NT2/D1 (cell line): ENCODE data around the gene UNC5B.

ENCODE experiments used
- DNase-seq: peaks from one replicate; pipeline ENCODE4 v3.0.0-alpha.2; 2011; ENCODE audit warnings: low read depth, low spot score
- H3K27me3 ChIP-seq: 2 replicates; pipeline ENCODE4 v1.6.0; 2011; ENCODE audit warnings: mild to moderate bottlenecking; ENCODE audit not compliant: insufficient read length, insufficient read depth
- H3K36me3 ChIP-seq: 2 replicates; pipeline ENCODE4 v1.6.1; 2011; ENCODE audit warnings: mild to moderate bottlenecking, low read length, mixed read lengths; ENCODE audit not compliant: insufficient read depth, insufficient read length
- H3K4me1 ChIP-seq: 2 replicates; pipeline ENCODE4 v1.5.1; 2011; ENCODE audit not compliant: insufficient read depth, insufficient read length
- H3K4me3 ChIP-seq: 2 replicates; pipeline ENCODE4 v1.5.1; 2011; ENCODE audit warnings: low read depth; ENCODE audit not compliant: insufficient read length
- H3K9ac ChIP-seq: 2 replicates; pipeline ENCODE4 v1.6.0; 2011; ENCODE audit warnings: low read depth; ENCODE audit not compliant: insufficient read length
- H3K9me3 ChIP-seq: 2 replicates; pipeline ENCODE4 v1.5.1; 2011; ENCODE audit warnings: mild to moderate bottlenecking, low read length; ENCODE audit not compliant: insufficient read depth
- SUZ12 ChIP-seq: IDR thresholded peaks from 2 replicates; pipeline ENCODE4 v1.6.1; 2011; ENCODE audit not compliant: insufficient read length, insufficient read depth; ENCODE audit errors: extremely low read depth
- YY1 ChIP-seq: IDR thresholded peaks from 2 replicates; pipeline ENCODE4 v1.6.1; 2011; ENCODE audit not compliant: insufficient read length, insufficient read depth
- ZNF274 ChIP-seq: IDR thresholded peaks from 2 replicates; pipeline ENCODE4 v1.6.1; 2011; ENCODE audit warnings: mild to moderate bottlenecking, low read depth, low read length

The UNC5B gene

GRCh38 chr10:71351628-71352319, 139.4 kb downstream of the UNC5B start:
- TF ChIP-seq SUZ12 (no peak), YY1 (no peak), ZNF274 (no peak)
- Histone ChIP-seq H3K4me3 (no peak overlapping the region), H3K4me1 (peaks cover 5% of the 10 kb centered on the region), H3K9me3 (no peaks in the 10 kb centered on the region), H3K36me3 (peaks cover 7% of the 10 kb centered on the region), H3K27me3 (no peaks in the 10 kb centered on the region), H3K9ac (no peak overlapping the region)
- DNase-seq, result no peak
